ENCODE data around the gene TPSB2.
"Not testable (repeated sequence)": the region's sequence is repeated elsewhere in the genome, so short reads cannot be mapped to it uniquely, and the experiment has no call there.

TPSB2 gene

DNA sequence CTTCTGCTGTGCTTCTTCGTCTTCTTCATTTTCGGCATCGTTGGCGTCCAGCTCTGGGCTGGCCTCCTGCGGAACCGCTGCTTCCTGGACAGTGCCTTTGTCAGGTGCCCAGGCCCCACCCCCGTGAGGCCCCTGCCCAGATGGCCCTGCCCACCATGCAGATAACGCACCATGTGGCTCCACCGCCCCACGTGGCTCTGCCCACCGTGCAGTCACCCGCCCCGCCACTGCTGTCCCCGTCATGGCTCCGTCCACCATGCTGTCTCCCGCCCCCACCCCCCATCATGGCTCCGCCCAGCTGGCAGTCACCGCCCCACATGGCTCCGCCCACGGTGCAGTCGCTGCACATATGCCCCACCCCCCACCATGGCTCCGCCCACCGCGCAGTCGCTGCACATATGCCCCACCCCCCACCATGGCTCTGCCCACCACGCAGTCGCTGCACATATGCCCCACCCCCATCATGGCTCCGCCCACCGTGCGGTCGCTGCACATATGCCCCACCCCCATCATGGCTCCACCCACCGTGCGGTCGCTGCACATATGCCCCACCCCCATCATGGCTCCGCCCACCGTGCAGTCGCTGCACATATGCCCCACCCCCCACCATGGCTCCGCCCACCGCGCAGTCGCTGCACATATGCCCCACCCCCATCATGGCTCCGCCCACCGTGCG is 31.2 kb downstream of the TPSB2 start:
- not testable (repeated sequence) for DNase-seq

DNA sequence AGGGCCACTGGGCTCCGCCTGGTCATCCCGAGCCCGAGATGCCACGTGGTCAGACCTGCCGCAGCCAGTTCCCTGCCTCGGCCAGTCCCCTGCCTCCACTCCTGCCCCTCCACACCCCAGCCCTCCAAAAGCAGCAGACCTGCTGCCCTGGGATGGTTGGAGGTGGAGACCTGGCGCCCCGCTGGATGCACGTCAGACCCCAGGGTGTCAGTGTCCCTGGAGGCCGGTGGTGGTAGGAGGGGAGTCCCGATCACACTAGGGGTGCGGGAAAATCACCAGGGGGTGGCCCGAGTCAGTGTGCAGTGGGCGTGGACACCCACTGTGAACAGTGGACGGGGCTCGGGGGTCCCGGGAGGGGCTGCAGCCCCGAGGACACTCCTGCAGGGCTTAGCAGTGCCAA is 31.8 kb downstream of the TPSB2 start:
- no peak for DNase-seq

DNA sequence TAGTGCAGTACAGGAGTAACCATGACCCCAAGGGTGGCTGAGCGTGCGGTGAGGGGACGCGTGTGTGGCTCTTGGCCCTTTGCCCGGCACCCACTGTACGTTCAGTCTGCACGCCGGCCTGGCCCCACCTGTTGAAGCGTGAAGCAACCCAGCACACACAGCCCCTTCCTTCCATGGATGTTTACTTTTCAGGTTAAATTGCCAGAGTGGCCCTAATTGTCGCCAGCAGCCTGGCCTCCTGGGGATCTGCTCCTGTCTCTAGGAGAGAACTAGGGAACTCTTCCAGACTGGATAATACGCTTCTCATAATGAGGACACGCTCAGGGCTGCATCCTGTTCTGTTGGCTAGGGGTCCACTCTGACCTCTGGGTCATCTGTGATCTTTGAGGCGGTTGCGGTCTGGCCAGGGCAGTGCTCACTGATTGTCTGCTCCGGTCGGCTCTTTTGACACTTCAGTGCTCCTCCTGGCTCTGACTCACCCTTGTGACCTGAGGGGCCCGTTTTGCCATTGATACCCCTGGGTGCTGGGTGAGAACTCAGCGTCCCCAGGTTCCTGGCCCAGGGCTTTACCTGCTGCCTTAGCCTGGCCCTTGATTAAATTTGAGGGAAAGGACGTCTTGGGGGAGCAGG is 32.6 kb downstream of the TPSB2 start:
- DNase-seq: peak; percentile 85

DNA sequence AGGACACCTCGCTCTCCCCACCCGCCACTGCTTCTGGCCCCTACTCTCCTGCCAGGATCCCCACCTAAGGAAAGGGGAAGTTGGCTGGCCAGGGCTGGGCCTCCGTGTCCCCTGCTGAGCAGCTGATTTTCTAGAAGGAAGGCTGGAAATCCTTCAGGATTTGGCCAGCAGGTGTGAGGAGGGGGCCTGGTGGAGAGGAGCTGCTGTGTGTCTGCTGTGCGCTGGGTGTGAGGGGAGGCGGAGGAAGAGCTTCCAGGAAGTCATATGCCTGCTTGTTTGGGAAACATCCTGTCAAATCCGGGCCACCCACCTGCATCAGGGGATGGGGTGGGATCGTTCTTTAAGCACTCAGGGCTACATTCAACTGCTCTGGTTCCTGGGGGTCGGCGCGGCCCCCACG is 33.5 kb downstream of the TPSB2 start:
- no peak for DNase-seq

DNA sequence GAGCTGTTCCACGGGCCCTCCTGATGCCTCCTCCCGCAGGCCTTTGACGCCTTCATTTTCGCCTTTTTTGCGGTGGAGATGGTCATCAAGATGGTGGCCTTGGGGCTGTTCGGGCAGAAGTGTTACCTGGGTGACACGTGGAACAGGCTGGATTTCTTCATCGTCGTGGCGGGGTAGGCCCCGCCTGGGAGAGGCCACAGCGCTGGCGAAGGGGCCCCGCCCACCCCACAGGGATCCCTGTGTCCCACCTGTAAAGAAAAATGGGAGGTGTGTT is 34.7 kb downstream of the TPSB2 start:
- DNase-seq: no peak

DNA sequence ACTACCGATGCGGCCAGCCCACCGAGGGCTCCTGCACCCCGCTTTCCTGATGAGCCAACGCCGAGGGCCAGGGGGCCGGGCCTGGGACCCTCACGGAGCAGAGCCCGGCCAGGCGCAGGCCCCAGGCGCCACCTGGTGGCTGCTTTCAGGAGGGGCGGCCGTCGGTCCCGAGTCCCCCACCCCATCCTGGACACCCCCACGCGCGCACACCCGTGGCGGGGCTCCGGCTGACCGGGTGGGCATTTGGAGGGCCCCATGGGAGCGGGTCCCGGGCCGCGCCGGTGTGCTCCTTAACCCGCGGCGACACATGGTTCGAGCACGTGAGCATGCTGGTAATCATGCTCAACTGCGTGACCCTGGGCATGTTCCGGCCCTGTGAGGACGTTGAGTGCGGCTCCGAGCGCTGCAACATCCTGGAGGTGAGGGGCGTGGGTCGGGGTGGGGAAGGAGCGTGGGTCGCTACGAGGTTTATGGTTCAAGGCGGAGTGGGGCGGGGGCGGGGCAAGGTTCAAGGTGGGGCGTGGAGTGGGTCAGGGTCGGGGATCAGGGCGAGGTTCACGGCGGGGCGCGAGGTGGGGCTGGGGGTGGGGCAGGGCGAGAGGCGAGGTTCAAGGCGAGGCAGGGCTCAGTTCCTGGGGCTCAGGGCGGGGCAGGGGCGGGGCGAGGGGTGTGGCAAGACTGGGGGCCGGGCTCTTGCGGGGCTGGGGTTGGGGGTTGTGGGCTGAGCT is 35.2 kb downstream of the TPSB2 start:
- no peak for DNase-seq

DNA sequence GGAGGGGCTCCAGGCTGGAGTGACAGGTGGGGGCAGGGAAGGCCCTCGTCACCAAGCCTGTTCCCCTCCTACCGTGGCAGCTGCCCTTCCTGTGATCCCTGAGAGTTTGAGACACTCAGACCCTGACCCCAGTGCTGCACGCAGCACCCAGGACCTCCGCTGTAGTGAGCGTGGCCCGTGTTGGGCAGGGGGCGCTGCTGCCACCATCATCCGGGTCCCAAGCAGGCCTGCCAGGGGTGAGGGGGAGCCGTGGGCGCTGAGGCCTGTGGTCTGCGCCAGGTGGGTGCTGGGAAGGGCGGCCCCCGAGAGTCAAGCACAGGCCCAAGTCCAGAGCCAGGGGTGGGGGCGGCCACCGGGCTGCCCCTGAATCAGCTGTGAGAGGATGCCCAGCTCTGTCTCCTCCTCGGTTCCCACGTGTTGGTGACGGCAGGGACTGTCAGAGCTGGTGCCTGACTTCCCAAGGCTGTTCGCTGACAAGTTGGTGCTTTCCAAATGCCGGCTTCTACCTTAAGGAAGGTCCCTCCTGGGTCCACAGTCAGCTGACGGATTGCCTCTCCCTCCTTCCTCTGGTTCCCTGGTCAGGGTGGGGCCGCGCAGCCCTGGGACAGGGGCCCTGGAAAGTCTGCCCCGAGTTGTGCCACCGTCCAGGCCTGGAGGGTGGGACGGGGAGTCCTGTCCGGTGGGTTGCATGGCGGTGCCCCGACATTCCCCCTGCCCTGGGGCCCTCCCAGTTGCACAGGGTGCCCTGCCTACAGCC is 36.0 kb downstream of the TPSB2 start:
- DNase-seq: no peak

DNA sequence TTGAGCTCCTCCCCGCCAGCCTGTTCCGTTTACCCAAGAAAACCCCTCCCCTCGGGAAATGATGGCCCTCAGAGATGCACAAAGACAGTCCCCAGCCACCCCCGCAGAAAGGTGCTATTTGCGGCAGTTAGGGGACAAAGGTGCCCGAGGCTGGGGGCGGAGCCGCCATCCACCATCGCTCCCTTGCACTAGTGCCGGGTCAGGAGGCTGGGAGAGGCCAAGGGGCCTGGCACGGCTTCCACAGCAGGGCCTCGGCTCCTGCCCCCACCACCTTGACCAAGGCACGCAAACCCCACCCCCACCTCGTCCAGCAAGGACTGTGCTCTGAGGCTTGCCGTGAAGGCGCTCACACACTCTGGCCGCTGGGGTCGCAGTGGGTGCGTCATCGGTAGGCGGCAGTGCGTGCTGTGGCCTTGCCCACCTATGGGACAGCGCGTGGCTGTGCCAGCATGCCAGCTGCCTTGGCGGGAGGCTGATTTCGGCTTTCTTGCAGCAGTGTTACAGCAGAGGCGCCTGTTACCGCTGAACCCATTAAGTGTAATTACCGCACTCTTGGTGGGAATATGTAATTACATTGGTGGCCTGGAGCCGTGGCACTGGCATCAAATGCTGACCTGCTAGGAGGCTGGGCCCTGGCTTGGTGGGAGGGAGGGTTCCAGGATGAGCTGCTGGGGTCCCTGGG is 36.7 kb downstream of the TPSB2 start:
- peak; percentile 66 for DNase-seq

DNA sequence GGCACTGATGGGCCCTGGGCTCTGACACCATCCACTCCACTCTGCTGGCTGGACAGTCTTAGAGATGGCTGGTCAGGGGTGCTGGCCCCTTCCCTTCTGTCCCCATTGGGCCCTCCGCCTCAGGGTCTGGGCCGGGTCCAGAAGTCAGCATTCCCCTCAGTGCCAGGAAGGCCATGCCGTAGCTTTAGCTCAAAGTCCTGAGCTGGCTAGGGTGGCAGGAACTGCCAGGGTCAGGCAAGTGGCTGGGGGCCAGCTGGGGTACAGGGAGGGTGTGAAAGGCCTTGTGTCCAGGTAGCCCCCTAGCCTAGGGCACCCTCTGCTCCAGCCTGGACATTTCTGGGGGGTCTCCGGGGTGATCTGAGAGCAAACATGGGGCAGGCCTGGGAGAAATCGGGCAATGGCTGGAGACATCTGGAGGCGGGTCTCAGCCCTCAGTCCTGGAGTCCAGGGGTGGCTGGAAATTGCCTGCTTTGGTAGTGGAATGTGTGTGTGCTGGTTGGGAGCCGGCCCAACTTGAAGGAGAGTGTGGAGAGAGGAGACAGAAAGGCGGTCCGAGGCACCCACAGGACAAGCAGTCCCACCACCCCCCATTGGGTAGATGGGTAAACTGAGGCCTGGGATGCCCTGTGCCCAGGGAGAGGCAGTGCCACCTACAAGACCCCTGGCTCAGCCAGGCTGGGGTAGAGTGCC is 37.5 kb downstream of the TPSB2 start:
- no peak for DNase-seq

DNA sequence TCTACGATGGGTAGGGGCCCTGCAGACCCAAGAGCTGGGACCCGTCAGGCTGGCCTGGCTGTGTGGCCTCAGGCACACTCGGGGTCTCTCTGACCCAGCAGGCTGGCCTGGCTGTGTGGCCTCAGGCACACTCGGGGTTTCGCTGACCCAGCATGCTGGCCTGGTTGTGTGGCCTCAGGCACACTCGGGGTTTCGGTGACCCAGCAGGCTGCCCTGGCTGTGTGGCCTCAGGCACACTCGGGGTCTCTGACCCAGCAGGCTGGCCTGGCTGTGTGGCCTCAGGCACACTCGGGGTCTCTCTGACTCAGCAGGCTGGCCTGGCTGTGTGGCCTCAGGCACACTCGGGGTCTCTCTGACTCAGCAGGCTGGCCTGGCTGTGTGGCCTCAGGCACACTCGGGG is 39.2 kb downstream of the TPSB2 start:
- DNase-seq: not testable (repeated sequence)

DNA sequence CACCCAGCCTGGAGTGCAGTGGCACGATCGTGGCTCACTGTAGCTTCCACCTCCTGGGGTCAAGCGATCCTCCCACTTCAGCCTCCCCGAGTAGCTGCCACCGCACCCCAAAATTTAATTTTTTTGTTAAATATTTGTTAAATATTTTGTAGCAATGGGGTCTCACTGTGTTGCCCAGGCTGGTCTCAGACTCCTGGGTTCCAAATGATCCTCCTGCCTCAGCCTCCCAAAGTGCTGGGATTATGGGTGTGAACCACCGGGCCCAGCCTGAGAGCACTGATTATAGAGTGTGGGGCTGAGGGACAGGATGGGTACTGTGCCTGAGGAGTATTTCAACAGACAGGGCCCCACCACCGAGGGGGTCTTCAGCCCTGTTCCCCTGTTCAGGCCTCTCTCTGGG is 40.5 kb downstream of the TPSB2 start:
- DNase-seq: no peak

DNA sequence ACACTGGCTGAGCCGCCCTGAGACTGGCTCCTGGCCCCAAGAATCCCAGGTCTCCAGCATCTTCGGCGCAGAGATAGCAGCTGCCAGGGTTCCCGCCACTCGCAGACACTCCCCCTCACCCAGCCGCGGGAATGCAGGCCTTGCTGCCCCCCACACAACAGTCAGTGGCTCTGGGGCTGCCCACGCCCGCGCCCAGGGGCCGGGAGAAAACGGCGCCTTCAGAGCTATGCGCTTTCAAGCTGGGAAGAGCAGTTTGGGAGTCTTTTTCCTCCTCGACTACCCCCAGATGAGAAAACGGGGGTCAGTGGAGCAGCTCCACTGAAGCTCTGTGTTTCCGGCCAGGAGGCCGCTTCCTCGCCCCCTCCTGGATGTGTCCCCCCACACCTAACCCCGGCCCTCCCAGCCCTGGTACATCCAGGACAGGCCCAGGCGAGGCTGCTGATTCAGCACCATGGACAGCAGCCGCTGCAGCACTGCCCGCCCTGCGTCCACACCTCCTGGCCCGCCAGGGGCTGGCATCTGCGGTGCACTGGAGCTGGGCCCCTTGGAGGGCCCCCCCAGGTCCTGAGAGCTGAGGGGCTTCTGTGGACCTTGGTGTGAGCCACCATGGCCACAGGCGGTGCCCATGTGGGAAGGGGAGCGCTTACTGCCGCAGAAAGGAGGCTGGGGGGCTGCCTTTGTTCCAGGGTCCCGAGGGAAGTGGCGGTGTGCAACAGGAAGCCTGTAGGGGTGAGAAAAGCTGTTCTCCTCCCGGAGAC is 41.4 kb downstream of the TPSB2 start:
- DNase-seq: no peak

DNA sequence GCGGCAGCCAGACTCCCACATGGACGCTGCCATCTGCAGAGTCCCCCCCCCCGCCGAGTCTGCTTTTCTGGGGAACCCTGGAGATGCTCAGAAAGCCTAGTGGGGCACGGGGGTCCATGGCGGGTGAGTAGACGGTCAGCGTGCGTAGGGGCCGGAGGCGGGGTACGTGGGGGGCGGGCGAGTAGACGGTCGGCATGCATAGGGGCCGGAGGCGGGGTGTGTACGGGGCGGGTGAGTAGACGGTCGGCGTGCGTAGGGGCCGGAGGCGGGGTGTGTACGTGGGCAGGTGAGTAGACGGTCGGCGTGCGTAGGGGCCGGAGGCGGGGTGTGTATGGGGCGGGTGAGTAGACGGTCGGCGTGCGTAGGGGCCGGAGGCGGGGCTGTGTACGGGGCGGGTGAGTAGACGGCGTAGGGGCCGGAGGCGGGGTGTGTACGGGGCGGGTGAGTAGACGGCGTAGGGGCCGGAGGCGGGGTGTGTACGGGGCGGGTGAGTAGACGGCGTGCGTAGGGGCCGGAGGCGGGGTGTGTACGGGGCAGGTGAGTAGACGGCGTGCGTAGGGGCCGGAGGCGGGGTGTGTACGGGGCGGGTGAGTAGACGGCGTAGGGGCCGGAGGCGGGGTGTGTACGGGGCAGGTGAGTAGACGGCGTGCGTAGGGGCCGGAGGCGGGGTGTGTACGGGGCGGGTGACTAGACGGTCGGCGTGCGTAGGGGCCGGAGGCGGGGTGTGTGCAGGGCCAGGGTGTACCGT is 44.4 kb downstream of the TPSB2 start:
- not testable (repeated sequence) for DNase-seq

DNA sequence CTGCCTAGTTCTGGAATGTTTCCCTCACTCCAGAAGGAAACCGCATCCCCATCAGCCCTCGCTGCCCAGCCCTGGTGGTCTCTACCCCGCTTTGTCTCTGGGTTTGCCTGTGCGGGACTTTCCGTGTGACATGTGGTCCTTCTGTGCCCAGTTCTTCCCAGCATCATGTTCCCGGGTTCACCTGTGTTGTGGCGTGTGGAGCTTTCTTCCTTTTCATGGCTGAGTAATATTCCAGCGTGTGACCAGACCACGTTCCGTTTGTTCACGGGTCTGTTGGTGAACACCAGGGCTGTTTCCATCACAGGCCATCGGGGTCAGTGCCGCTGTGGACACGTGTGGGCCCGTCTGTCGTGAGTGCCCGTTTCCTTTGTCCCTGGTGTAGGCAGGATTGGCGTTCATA is 45.0 kb downstream of the TPSB2 start:
- no peak for DNase-seq

DNA sequence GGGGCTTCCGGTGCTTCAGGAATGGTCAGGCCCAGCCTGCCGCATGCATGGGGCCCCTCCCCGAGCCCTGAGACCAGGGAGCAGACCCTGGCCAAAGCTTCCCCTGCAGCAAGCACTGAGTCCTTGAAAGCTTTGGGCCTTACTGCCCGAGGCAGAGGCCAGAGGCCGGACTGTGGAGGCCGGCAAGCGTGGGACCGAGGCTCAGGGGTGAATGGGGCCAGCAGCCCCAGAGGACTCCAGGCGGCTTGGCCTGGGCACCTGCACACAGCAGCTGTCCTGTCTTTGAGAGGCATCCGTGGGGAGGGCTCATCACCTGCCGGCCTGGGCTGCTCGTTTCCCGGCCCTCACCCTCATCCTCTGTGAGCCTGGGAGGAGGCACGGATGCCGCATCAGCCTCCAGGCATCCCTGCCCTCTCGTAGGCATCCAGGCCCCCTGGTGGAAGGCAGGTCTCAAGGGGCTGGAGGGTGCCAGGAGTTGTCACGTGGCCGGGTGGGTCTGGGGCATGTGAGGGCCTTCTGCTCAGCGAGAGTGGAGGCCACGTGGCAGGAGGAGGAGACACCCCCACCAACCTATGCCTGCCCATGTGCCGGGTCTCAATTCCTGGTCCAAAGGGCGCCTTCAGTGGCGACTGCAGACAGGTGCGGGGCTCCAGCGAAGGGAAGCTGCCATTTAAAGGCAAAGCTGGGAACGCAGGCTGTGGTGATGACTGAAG is 45.7 kb downstream of the TPSB2 start:
- DNase-seq: no peak

DNA sequence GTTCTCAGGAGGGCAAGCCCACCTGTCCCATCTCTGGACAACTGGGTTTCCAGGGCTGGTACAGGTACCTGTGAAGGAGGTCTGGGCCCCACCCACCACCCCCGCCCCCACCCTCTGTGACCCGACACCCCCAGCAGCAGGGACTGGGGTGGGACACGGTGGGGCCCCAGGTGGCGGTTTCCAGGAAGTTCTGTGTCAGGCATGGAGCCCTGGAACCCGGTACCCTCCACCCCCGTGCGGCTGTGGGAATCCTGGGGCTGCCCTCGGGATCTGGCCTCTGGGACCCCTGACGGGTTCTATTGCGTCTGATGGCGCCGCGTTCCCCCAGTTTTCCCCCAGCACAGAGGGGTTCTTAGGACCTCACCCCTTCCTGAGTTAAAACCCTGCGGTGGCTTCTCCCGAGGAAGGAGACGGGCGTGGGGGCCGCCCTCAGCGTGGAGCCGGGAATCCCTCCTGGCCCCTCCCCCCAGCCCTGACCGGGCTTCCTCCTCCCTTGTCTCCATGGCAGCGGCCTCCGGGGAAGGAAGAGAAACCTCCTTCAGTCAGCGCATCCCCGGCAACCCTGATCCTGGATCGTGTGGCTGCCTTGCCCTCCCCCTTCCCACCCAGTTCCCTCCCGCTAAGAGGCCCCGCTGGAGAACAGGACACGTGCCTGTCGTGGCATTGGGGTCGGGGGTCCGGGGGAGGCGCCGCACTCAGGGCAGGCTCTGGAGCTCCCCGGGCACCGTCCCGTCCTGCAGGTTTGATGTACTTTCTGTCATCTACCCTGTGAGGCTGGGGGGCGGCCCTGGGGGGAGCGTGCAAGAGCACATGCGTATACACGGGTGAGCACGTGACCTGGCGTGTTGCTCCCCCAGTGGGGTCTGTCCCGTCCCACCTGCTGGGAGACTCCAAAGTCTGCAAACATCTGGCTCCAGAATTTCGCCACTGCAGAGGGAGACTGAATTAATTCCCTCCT is 46.8 kb downstream of the TPSB2 start:
- peak; percentile 15 for DNase-seq

DNA sequence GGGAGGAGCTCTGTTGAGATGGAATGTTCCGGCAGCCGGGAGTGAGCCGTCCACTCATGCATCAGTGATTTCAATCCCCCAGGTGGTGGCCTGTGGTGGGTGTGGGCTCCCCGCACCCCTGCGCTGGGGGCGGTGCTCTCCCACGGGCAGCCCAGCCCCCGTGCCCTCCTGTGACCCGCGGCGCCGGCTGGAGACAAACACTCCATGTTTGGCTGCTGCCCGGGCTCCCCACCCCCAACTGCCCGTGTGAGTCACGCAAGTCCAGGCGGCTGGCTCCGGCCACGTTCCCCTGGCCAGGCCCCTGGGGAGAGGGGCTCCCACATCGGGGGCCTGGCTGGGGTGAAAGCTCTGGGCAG is 47.7 kb downstream of the TPSB2 start:
- DNase-seq: peak; percentile 40

DNA sequence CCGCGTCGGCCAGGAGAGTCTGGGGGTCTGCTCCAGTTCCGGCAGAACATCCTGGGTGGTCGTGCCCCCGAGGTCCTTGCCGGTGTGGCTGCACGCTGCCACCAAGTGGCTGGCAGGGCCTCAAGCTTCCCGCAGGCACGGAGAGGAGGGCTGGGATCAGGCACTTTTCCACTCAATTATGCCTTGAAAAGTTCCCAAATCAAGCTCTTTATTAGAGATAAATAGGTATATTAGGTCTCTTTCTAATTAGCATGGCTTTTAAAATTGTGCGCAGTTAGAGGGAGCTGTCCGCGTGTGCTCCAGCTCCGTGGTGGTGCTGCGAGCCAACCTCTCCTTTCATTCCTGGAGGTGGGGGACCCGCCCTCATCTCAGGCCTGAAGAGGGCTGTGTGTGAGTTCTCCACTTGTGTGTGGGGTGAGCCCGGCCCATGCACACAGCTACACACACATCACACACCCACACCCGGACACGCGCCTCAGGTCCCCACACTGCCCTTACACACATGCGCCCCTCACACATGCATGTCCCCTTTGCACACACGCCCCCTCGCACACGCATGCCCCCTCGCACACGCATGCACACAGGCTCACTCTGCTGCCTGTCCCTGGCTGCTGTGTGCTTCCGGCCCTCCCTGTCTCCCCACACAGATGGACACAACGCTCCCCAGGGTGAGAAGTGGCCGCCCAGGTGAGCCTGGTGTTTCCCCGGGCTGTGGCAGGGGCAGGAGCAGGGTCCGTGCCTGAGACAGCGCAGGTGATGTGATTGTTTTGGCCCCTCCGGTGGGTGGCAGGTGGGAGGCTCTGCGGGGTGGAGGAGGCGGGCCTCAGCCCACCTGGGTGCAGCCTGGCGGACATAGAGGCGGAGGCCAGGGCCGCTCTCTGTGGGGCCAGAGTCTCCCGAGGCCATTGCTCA is 48.3 kb downstream of the TPSB2 start:
- peak; percentile 40 for DNase-seq

Measured in NCI-H146 (cell line).